Choroid plexus epithelial cell (primary cell): ENCODE measurements around the gene CDC27.
A peak's percentile ranks its signal among the peaks of the same experiment; 100 is the strongest.
"Not testable (repeated sequence)": the region's sequence is repeated elsewhere in the genome, so short reads cannot be mapped to it uniquely, and the experiment has no call there.

Experiments
- DNase-seq: peaks from one replicate; pipeline ENCODE4 v3.0.0-alpha.2; 2010; ENCODE audit warnings: low read depth
- H3K4me3 ChIP-seq: 2 replicates; pipeline ENCODE4 v1.5.1; 2011; ENCODE audit warnings: low read depth, mild to moderate bottlenecking, control low read depth, low read length, moderate library complexity
- TF ChIP-seq, protein P1 (sequence below): conservative IDR thresholded peaks from 2 replicates; pipeline ENCODE4 v1.5.1; 2011; ENCODE audit warnings: low read depth, mild to moderate bottlenecking, control low read depth, inconsistent platforms, low read length, moderate library complexity

Gene CDC27

DNA sequence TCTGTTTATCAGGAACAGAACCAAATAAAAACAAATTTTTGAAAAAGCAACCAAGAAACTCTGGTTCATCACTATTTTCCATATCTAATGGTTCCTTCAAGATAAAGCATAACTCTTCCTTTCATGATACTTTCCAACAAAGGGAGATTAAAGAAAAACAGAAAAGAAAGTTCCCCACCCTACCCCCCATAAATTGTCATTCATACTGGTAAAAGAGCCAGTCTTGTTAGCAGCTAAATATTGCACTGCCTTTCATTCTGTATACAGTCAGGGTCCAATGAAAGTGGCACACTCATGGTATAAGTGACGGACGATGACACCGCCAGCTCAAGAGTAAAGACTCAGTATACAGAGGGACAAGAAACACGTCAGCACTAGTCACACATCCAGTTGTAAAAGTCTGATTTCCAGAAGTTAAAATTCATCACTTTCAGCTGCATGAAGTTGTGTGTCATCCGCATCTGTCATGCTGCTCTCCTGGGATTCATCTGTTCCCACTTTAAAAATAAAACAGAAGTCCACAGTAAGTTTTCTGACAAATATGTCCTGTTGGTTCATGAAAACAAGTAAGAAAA, 68.5 kb downstream of the CDC27 start:
- DNase-seq = no peak
- TF ChIP-seq, protein P1, sequence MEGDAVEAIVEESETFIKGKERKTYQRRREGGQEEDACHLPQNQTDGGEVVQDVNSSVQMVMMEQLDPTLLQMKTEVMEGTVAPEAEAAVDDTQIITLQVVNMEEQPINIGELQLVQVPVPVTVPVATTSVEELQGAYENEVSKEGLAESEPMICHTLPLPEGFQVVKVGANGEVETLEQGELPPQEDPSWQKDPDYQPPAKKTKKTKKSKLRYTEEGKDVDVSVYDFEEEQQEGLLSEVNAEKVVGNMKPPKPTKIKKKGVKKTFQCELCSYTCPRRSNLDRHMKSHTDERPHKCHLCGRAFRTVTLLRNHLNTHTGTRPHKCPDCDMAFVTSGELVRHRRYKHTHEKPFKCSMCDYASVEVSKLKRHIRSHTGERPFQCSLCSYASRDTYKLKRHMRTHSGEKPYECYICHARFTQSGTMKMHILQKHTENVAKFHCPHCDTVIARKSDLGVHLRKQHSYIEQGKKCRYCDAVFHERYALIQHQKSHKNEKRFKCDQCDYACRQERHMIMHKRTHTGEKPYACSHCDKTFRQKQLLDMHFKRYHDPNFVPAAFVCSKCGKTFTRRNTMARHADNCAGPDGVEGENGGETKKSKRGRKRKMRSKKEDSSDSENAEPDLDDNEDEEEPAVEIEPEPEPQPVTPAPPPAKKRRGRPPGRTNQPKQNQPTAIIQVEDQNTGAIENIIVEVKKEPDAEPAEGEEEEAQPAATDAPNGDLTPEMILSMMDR = no peak
- no peak overlapping the region for H3K4me3 ChIP-seq

DNA sequence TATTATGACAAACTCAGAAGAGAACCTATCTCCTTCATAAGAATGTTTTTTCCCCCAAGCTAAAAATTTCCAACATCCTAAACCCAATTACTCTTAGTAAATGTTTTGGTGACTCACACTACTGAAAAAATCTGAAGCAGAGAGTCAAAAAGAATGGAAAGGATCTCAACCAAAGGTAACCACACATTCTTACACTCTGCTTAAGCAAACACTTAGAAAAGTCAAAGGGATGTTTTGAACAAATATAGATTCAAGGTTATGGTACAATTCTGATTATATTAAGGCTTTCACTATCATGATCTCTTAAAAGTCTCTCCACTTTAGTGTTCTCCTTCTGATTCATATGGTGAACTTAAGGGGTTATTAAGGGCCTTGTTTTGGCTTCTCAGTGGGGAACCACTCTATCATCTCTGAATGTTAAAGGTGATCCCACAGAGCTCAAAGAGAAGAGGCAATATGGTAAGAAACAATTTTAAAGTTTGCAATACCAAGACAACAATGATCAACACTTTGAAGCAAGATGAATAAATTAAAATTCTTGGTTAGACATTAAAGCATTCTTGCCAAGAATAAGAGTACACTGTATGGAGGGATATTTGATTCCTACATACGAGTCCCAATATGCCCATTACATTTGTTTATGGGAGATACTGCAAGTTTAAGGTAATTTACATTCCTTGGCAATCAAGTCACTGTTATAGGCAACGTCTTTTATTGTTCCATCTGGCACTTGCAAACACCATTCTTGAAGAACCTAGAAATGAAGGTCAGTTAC, 69.2 kb downstream of the CDC27 start:
- H3K4me3 ChIP-seq = no peak overlapping the region
- peak; percentile 84 for DNase-seq

DNA sequence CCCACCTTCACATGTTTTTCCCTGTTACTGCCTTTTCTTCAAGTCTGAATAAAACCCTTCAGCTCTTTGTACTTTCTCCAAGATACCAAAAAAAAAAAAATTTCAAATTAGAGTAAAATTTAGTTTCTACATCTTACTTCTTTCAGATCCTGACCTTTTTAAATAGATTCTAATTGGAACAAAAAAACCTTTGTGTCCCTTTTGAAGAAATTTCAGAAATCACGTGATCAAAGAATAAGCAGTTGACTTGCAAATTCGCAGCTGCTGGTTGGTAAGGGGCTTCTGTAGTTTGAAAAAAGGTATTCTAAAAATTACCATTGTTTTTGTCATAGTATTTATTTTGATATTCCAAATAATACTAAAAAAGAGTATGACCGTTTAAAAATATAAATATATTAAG, 71.7 kb downstream of the CDC27 start:
- TF ChIP-seq, protein P1 = no peak
- DNase-seq = no peak
- H3K4me3 ChIP-seq = no peak overlapping the region

More for the DNA sequence above, 69.2 kb downstream of the CDC27 start:
- TF ChIP-seq, protein P1 = no peak

DNA sequence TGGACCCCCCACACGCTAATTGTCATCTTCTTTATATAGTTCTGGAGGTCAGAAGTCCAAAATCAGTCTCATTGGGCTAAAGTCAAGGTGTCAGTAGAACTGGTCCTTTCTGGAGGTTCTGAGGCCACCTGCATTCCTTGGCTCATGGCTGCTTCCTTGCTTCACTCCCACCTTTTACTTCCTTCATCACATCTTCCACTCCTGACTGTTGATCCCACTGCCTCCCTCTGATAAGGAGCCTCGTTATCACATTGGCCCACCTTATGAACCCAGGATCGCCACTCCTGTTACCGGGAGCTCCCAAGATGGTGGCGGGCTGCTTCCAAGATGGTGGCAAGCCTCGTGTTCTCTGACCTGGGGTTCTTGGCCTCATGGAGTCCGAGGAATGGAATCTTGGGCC, 83.0 kb downstream of the CDC27 start:
- H3K4me3 ChIP-seq = no peak overlapping the region
- TF ChIP-seq, protein P1 = no peak
- DNase-seq = no peak

DNA sequence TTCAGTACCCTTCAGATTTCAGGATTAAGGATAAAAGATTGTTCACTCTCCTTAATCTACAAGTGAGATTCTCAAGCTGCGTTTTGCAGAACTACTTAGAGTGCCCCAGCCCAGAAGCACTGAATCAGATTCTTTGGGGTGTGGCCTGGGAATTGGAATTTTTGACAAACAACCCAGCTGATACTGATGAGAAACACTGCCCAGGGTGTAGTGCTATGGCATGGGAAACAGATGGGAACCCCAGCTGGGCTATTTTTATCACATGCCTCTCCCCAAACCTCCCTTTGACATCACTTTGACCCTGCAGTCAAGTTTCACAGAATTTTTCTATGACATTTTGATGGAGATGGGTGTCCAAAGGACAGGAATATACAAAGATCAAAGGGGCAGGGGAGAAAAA, 83.8 kb downstream of the CDC27 start:
- not testable (repeated sequence) for DNase-seq, H3K4me3 ChIP-seq

DNA sequence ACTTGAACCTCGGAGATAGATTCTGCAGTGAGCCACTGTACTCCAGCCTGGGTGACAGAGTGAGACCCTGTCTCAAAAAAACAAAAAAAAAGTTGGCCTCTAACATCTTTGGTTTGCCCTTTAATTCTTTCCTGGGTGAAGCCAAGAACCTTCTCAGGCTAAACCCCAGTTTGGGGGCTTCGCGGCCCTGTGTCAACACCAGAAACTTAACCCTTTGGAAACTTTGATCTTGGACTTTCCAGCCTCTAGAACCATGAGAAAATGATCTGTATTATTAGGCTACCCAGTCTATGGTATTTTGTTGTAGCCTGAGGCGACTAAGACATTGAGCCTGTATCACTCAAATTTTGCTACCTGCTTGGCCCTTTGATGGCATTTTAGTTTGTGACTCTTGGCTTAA, 86.2 kb downstream of the CDC27 start:
- DNase-seq = no peak
- TF ChIP-seq, protein P1 = no peak
- H3K4me3 ChIP-seq = no peak overlapping the region

DNA sequence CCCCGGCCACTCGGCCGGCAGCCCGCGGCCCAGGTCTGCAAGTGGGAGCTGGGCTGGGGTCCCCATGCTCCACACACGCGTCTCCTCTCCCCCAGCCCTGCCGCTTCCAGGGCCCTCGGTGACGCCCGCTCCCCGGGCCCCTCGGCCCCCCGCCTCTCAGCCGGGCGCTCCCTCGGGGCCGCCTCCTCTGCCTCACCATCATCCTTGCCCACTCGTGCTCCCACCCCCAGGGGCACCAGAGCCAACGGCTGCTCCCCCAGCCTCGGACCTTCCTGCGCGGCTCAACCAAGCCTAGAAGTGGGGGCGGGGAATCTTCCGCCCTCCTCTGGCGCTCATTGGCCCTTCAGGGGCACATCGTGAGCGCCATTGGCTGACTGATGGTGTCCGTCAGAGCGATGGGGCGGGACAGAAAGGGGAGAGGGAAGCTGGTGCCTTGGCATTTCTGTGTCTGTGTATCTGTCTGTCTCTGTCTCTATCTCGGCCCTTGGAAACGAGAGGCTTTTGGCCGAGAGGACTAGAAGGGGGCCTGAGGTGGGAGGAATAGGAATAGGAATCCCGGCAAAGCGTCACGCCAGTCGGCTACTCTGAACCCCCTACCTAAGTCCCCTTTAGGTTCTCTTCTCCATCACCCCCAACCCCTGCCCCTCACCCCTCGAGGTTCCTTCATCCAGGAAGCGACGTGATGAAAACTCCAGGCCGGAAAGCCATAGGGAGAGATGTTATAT, 88.9 kb downstream of the CDC27 start:
- TF ChIP-seq, protein P1 = no peak
- H3K4me3 ChIP-seq = peak overlapping the region; percentile 88
- peak; percentile 90 for DNase-seq
